Hepatic stellate cell (primary cell): ENCODE measurements around the gene IFNLR1.

Source experiments
- DNase-seq: peaks from one replicate; pipeline ENCODE4 v3.0.0; 2011; ENCODE audit warnings: low spot score

IFNLR1 gene

GRCh38 chr1:24120965-24121364, 66.1 kb downstream of the IFNLR1 start:
- DNase-seq = no peak

- no peak for DNase-seq
Observed at GRCh38 chr1:24119859-24120756, 67.0 kb downstream of the IFNLR1 start.

- DNase-seq = no peak
Observed at GRCh38 chr1:24119489-24119858, 67.6 kb downstream of the IFNLR1 start.

GRCh38 chr1:24118410-24119242, 68.5 kb downstream of the IFNLR1 start:
- no peak for DNase-seq

- peak; percentile 83 for DNase-seq
Observed at GRCh38 chr1:24117722-24118409, 69.2 kb downstream of the IFNLR1 start.

- DNase-seq = no peak
Observed at GRCh38 chr1:24117132-24117531, 70.0 kb downstream of the IFNLR1 start.

GRCh38 chr1:24114753-24115152, 72.3 kb downstream of the IFNLR1 start:
- no peak for DNase-seq

- no peak for DNase-seq
Observed at GRCh38 chr1:24113641-24114033, 73.5 kb downstream of the IFNLR1 start.

GRCh38 chr1:24111996-24112779, 74.9 kb downstream of the IFNLR1 start, which contains the start of gene MYOM3:
Gene MYOM3 (minus strand): TSS chr1:24112135. CDS start chr1:24108636, 3,499 bp downstream.
- DNase-seq = peak; percentile 63

GRCh38 chr1:24111262-24111995, 75.7 kb downstream of the IFNLR1 start:
- DNase-seq = no peak

- no peak for DNase-seq
Observed at GRCh38 chr1:24110642-24111261, 76.3 kb downstream of the IFNLR1 start.

GRCh38 chr1:24109686-24110475, 77.2 kb downstream of the IFNLR1 start:
- no peak for DNase-seq

GRCh38 chr1:24109166-24109483, 78.0 kb downstream of the IFNLR1 start:
- no peak for DNase-seq

- DNase-seq = peak; percentile 89
Observed at GRCh38 chr1:24108334-24109165, 78.5 kb downstream of the IFNLR1 start.

- no peak for DNase-seq
Observed at GRCh38 chr1:24107462-24108138, 79.5 kb downstream of the IFNLR1 start.

- DNase-seq = no peak
Observed at GRCh38 chr1:24105368-24106160, 81.5 kb downstream of the IFNLR1 start.

GRCh38 chr1:24104854-24105253, 82.2 kb downstream of the IFNLR1 start:
- DNase-seq = no peak
